Measurements from ENCODE around the gene RAB11FIP2.

RAB11FIP2 gene

GRCh38 chr10:118034791-118035261, 11.9 kb downstream of the RAB11FIP2 start:
- in situ Hi-C loops (cut with HindIII; ENCODE audit: low sequenced_read_pairs), result no loop called here

GRCh38 chr10:118033905-118034304, 12.8 kb downstream of the RAB11FIP2 start:
- in situ Hi-C loops (cut with HindIII; ENCODE audit: low sequenced_read_pairs), result no loop called here

- in situ Hi-C loops (cut with HindIII; ENCODE audit: low sequenced_read_pairs), result no loop called here
Observed at GRCh38 chr10:118032564-118032963, 14.2 kb downstream of the RAB11FIP2 start.

- in situ Hi-C loops (cut with HindIII; ENCODE audit: low sequenced_read_pairs), result no loop called here
Observed at GRCh38 chr10:118031351-118032075, 15.2 kb downstream of the RAB11FIP2 start.

- in situ Hi-C loops (cut with HindIII; ENCODE audit: low sequenced_read_pairs), result no loop called here
Observed at GRCh38 chr10:118028619-118029018, 18.1 kb downstream of the RAB11FIP2 start.

- in situ Hi-C loops (cut with HindIII; ENCODE audit: low sequenced_read_pairs), result no loop called here
Observed at GRCh38 chr10:118027397-118027796, 19.3 kb downstream of the RAB11FIP2 start.

GRCh38 chr10:118026936-118027335, 19.8 kb downstream of the RAB11FIP2 start:
- in situ Hi-C loops (cut with HindIII; ENCODE audit: low sequenced_read_pairs), result no loop called here

- in situ Hi-C loops (cut with HindIII; ENCODE audit: low sequenced_read_pairs), result no loop called here
Observed at GRCh38 chr10:118020365-118020764, 26.4 kb downstream of the RAB11FIP2 start.

- in situ Hi-C loops (cut with HindIII; ENCODE audit: low sequenced_read_pairs), result no loop called here
Observed at GRCh38 chr10:118017850-118018249, 28.9 kb downstream of the RAB11FIP2 start.

GRCh38 chr10:118017071-118017740, 29.5 kb downstream of the RAB11FIP2 start:
- in situ Hi-C loops (cut with HindIII; ENCODE audit: low sequenced_read_pairs), result no loop called here

GRCh38 chr10:118012952-118013525, 33.7 kb downstream of the RAB11FIP2 start:
- in situ Hi-C loops (cut with HindIII; ENCODE audit: low sequenced_read_pairs), result no loop called here

GRCh38 chr10:118007773-118008172, 39.0 kb downstream of the RAB11FIP2 start:
- in situ Hi-C loops (cut with HindIII; ENCODE audit: low sequenced_read_pairs), result no loop called here

GRCh38 chr10:118003126-118003525, 43.6 kb downstream of the RAB11FIP2 start:
- in situ Hi-C loops (cut with HindIII; ENCODE audit: low sequenced_read_pairs), result no loop called here

- in situ Hi-C loops (cut with HindIII; ENCODE audit: low sequenced_read_pairs), result no loop called here
Observed at GRCh38 chr10:118002581-118002980, 44.2 kb downstream of the RAB11FIP2 start.

- in situ Hi-C loops (cut with HindIII; ENCODE audit: low sequenced_read_pairs), result no loop called here
Observed at GRCh38 chr10:117997673-117998072, 49.1 kb downstream of the RAB11FIP2 start.

- in situ Hi-C loops (cut with HindIII; ENCODE audit: low sequenced_read_pairs), result no loop called here
Observed at GRCh38 chr10:117996709-117997108, 50.0 kb downstream of the RAB11FIP2 start.

GRCh38 chr10:117994771-117995170, 52.0 kb downstream of the RAB11FIP2 start:
- in situ Hi-C loops (cut with HindIII; ENCODE audit: low sequenced_read_pairs), result no loop called here

- in situ Hi-C loops (cut with HindIII; ENCODE audit: low sequenced_read_pairs), result no loop called here
Observed at GRCh38 chr10:117993166-117993565, 53.6 kb downstream of the RAB11FIP2 start.

GRCh38 chr10:117991701-117992100, 55.0 kb downstream of the RAB11FIP2 start:
- in situ Hi-C loops (cut with HindIII; ENCODE audit: low sequenced_read_pairs), result no loop called here

- in situ Hi-C loops (cut with HindIII; ENCODE audit: low sequenced_read_pairs), result no loop called here
Observed at GRCh38 chr10:117989962-117990361, 56.8 kb downstream of the RAB11FIP2 start.

- in situ Hi-C loops (cut with HindIII; ENCODE audit: low sequenced_read_pairs), result no loop called here
Observed at GRCh38 chr10:117988814-117989213, 57.9 kb downstream of the RAB11FIP2 start.

Data from endothelial cell of hepatic sinusoid (primary cell).